Thyroid gland (tissue), 4 donors: ENCODE measurements around the gene CPXM2.

Experiments
- POLR2A ChIP-seq, 2 donors: fragments of 450-650 bp; IDR thresholded peaks; one replicate each; pipeline ENCODE4 v1.6.1; 2017; ENCODE audit warnings: antibody characterized with exemption in 2 of 2, mild to moderate bottlenecking in 2 of 2, moderate library complexity in 1 of 2
- TF ChIP-seq, protein P1 (sequence below), 6 experiments: fragments of 200-600 bp in 3 of 6; fragments of 450-650 bp in 3 of 6; sonication (generic) in 3 of 6; IDR thresholded peaks; one replicate each; pipeline ENCODE4 v1.5.1; 2016 to 2019; ENCODE audit warnings: antibody characterized with exemption in 6 of 6, mild to moderate bottlenecking in 2 of 6, inconsistent platforms in 1 of 6, moderate library complexity in 1 of 6

GRCh38 chr10:123841560-123841959 lies 50.0 kb downstream of the CPXM2 start:
- no peak for TF ChIP-seq POLR2A (IDR thresholded peaks at IDR 0.05)
- TF ChIP-seq, protein P1, sequence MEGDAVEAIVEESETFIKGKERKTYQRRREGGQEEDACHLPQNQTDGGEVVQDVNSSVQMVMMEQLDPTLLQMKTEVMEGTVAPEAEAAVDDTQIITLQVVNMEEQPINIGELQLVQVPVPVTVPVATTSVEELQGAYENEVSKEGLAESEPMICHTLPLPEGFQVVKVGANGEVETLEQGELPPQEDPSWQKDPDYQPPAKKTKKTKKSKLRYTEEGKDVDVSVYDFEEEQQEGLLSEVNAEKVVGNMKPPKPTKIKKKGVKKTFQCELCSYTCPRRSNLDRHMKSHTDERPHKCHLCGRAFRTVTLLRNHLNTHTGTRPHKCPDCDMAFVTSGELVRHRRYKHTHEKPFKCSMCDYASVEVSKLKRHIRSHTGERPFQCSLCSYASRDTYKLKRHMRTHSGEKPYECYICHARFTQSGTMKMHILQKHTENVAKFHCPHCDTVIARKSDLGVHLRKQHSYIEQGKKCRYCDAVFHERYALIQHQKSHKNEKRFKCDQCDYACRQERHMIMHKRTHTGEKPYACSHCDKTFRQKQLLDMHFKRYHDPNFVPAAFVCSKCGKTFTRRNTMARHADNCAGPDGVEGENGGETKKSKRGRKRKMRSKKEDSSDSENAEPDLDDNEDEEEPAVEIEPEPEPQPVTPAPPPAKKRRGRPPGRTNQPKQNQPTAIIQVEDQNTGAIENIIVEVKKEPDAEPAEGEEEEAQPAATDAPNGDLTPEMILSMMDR (IDR thresholded peaks at IDR 0.05) = no peak
